ENCODE results near the gene CCDC180.
"Not testable (repeated sequence)": the region's sequence is repeated elsewhere in the genome, so short reads cannot be mapped to it uniquely, and the experiment has no call there.

Gene CCDC180

GRCh38 chr9:97307500-97308163 is at the start of gene CCDC180:
TSS of gene CCDC180 (plus strand) at chr9:97307659. CDS start at chr9:97308064, 405 bp downstream.
- DNase-seq (ENCODE audit: low read depth), result no peak

- DNase-seq (ENCODE audit: low read depth), result not testable (repeated sequence)
Observed at GRCh38 chr9:97259834-97260514, 47.5 kb upstream of the CCDC180 start.

- no peak for DNase-seq (ENCODE audit: low read depth)
Observed at GRCh38 chr9:97271292-97271691, 36.2 kb upstream of the CCDC180 start.

GRCh38 chr9:97272072-97272471 is 35.4 kb upstream of the CCDC180 start:
- no peak for DNase-seq (ENCODE audit: low read depth)

- DNase-seq (ENCODE audit: low read depth), result no peak
Observed at GRCh38 chr9:97276310-97276852, 31.1 kb upstream of the CCDC180 start.

GRCh38 chr9:97277953-97278352 is 29.5 kb upstream of the CCDC180 start:
- DNase-seq (ENCODE audit: low read depth), result no peak

DNA sequence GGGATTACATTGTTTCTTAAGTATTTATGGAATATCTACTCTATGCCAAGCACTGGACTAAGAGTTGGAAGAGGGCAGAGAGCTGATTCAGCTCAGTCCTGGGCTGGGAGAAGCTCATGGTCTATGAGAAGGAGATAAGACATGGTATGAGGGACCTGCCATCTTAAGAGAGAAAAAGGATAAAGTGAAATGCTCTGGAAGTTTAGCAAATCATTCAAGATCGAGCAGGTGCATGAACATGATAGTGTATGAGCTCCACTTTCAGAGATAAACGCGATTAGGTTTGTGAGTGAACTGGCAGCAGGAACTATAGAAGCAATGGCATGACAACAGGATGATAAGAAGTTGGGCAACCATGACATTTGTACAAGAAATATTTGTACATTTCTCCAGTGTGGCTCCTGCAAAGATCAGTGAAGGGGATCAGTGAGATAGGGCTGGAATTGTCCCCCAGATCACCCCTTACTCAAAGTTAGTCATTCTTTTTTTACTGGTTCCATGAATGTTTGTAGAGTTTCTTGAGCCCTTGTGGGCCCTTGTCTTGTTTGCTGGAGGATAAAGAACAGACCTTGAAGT is 26.6 kb upstream of the CCDC180 start:
- no peak for DNase-seq (ENCODE audit: low read depth)

DNA sequence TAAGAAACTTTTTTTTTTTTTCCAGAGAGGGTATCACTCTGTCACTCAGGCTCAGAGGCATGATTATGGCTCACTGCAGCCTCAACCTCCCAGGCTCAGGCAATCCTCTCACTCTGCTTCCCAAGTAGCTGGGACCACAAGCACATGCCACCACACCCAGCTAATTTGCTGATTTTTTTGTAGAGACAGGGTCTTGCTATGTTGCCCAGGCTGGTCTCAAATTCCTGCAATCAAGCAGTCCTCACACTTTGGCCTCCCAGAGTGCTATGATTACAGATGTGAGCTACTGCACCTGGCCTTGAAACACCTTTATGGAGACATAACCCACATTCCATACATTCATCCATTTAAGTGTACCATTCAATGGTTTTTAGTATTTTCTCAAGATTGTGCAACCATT is 23.7 kb upstream of the CCDC180 start:
- DNase-seq (ENCODE audit: low read depth), result no peak

DNA sequence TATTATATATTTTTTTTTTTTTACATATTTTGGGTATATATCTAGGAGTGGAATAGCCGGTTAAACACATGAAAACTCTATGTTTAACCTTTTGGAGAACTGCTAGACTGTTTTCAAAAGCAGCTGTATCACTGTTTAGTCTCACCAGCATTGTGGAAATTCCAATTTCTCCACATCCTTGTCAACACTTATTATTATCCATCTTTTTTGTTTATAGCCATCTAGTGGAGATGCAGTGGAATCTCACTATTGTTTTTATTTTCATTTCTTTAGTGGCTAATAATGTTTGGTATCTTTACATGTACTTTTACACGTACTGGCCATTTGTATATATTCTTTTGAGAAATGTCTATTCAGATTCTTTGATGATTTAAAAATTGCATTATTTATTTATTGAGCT is 22.7 kb upstream of the CCDC180 start:
- DNase-seq (ENCODE audit: low read depth), result no peak

- DNase-seq (ENCODE audit: low read depth), result no peak
Observed at GRCh38 chr9:97292200-97292599, 15.3 kb upstream of the CCDC180 start.

GRCh38 chr9:97293207-97293721 is 14.2 kb upstream of the CCDC180 start:
- no peak for DNase-seq (ENCODE audit: low read depth)

DNA sequence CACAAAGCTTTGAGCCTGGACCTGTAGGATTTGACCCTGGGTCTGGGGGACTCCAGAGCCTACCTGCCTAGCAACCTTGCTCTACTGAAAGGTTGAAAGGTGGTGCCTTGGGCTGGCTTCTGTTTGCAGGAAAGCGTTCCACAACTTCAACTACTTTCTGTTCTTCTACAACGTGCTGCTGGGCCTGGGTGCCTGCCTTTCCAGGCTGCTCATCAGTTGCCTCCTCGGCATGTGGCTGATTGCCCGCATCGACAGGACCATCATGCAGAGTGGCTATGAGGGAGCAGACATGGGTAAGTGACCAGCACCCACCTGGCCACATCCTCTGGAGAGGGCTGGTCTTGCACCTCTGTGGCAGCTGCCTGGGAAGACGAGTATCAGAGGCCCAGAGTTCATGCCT is 13.6 kb upstream of the CCDC180 start:
- DNase-seq (ENCODE audit: low read depth), result no peak

GRCh38 chr9:97297889-97298288 is 9.6 kb upstream of the CCDC180 start:
- DNase-seq (ENCODE audit: low read depth), result no peak

DNA sequence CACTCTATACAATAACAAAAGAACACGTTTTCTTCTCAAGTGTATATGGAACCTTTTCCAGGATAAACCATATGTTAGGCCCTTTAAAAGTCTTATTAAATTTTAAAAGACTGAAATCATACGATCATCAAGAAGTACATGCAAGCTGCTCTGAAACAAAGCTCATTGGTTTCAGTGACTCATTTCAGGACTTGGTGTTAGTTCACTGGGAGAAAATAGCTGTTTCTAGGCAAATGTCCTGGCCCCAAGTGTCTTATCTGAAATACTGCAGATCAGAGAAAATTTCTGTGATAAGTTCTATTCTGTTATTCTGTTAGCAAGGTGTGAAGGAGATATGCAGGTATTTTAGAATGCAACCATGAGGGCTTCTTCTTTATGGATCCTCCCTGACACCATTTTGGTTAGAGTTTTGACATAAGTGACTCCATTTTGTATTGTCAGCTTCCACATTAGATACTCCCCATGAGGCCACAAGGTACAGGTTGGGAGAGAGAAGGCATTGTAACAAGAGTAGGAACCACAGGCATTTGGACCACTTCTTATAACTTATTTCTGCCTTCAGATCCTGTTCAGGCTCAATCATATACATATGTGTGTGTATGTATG is 7.5 kb upstream of the CCDC180 start:
- no peak for DNase-seq (ENCODE audit: low read depth)

DNA sequence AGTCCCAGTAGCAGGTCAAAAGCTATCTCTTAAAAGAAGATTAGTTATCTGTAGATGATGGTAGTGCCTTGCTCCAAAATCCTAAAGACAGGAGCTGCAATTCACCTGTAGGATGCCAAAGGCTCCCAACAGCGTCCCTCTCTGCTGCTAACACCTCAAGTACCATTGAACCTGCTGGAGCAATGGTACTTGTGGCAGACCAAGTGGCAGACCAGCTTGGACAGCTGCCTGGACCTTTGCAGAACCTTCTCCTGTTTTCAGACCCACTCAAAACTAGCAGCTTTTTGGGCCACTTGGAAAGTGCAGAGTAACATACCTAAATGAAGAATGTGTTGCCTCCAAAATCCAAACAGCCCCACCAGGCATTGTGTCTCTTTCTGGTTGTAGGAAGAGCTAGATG is 6.9 kb upstream of the CCDC180 start:
- no peak for DNase-seq (ENCODE audit: low read depth)

GRCh38 chr9:97301974-97302373 is 5.5 kb upstream of the CCDC180 start:
- no peak for DNase-seq (ENCODE audit: low read depth)

DNA sequence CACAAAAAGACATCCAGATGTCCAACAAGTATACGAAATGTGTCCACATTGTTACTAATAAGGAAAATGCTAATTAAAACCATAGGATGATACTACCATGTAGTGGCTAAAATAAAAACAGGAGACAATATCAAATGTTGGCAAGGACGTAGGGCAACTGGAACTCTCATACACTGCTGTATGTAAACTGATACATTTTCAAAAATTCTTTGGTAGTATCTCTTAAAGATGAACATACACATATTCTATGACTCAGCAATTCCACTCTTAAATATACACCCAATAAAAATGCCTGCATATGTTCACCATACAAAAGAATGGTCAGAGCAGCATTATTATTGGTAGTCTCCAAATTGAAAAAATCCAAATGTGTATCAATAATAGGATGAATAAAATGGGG is 2.9 kb upstream of the CCDC180 start:
- DNase-seq (ENCODE audit: low read depth), result no peak

- no peak for DNase-seq (ENCODE audit: low read depth)
Observed at GRCh38 chr9:97305501-97306298, 1.8 kb upstream of the CCDC180 start.

DNA sequence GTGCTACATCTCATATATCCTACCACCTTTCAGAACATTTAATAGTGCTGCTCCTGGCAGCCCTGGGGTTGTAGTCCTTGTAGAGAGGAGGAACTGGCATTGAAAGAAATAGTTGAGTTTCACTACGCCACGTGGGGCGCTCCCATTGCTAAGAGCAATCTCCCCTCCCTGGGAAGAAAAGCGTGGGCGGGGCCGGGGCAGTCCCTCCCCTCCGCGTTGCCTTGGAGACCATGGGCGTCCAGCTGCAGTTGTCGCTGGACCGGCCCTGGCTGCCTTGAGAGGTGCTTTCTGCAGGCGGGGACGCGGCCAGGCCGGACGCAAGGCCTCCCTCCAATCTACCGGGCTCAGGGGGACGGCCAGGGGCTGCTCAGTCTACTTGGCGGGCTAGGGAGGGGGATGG is 368 bp upstream of the CCDC180 start:
- no peak for DNase-seq (ENCODE audit: low read depth)

DNA sequence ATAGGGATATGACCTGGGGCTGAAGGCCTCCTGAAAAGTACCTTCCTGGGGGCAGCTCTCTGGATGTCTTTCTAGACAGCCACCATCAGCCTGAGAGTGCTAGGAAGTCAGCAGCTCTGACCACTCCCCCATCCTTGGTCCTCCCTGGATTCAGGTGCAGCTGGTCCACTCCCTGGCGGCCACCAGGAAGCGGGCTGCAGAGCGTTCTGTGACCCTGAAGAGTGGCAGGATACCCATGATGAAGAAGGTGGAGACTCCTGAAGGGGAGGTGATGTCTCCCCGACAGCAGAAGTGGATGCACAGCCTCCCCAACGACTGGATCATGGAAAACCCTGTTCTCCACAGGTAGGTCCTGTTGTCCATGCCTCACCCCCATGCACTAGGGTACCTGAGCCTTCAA is 1.8 kb downstream of the CCDC180 start:
- DNase-seq (ENCODE audit: low read depth), result no peak

GRCh38 chr9:97310023-97310422 is 2.6 kb downstream of the CCDC180 start:
- DNase-seq (ENCODE audit: low read depth), result no peak

DNA sequence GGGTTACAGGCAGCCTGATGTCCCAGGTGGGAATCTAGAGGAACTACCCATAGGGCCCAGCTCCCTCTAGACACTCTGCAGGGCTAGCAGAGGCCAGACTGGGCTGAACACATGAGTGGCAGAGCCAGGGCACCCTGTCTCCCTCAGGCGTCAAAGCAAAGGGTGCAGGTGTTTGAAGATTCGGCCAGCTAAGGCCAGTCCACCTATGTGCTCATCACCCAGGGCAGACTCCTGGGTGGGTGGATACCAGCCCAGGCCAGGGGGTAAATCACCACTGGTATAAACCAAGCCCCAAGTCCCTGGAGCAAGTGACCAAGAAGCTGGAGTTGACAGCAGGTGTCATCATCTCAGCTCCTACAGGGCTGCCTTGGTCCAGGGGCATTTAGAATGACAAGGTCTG is 3.4 kb downstream of the CCDC180 start:
- no peak for DNase-seq (ENCODE audit: low read depth)
